ENCODE data around the gene ZNF581. TPM values are rescaled to one million over a fixed set of nuclear protein-coding genes. Genes with fewer than 3 reads are reported as not detected.

ZNF581 gene
- total RNA-seq, 4 donors from 2014 or later = 16.3 to 27.1 (median 20.2) TPM

GRCh38 chr19:55648585-55649267, 5.3 kb downstream of the ZNF581 start:
- peak in 1 of 2 donors; percentile 61 for DNase-seq (ENCODE audit: low spot score in 2 of 2)
- peak overlapping the region; percentile 90 for H3K4me3 ChIP-seq
- peaks cover 51% of the 10 kb centered on the region for H3K4me1 ChIP-seq
- TF ChIP-seq CTCF (IDR thresholded peaks at IDR 0.05) (no peak), POLR2AphosphoS5 (IDR thresholded peaks at IDR 0.05) (no peak), EP300 (IDR thresholded peaks at IDR 0.05) (no peak), POLR2A (IDR thresholded peaks at IDR 0.05) (no peak)
- H3K27ac ChIP-seq = peak overlapping the region; percentile 82
- WGBS = 22% methylated on average over 25 of the region's 25 CpGs
- H3K36me3 ChIP-seq = peaks cover 13% of the 10 kb centered on the region
- no peaks in the 10 kb centered on the region for H3K9me3 ChIP-seq
- H3K27me3 ChIP-seq = no peaks in the 10 kb centered on the region

GRCh38 chr19:55649268-55650125, 6.0 kb downstream of the ZNF581 start:
- no peak overlapping the region for H3K27ac ChIP-seq
- DNase-seq (ENCODE audit: low spot score in 2 of 2) = no peak
- peak overlapping the region; percentile 90 for H3K4me3 ChIP-seq
- no peaks in the 10 kb centered on the region for H3K9me3 ChIP-seq
- no peaks in the 10 kb centered on the region for H3K27me3 ChIP-seq
- peaks cover 44% of the 10 kb centered on the region for H3K4me1 ChIP-seq
- no peak for TF ChIP-seq POLR2AphosphoS5 (IDR thresholded peaks at IDR 0.05)
- no peak for TF ChIP-seq POLR2A (IDR thresholded peaks at IDR 0.05)
- TF ChIP-seq EP300 (IDR thresholded peaks at IDR 0.05) = no peak
- TF ChIP-seq CTCF (IDR thresholded peaks at IDR 0.05) = no peak
- H3K36me3 ChIP-seq = peaks cover 13% of the 10 kb centered on the region
- 70% methylated on average over 9 of the region's 17 CpGs for WGBS

- peaks cover 37% of the 10 kb centered on the region for H3K4me1 ChIP-seq
- DNase-seq (ENCODE audit: low spot score in 2 of 2) = no peak
- no peaks in the 10 kb centered on the region for H3K27me3 ChIP-seq
- 84% methylated on average over 4 of the region's 4 CpGs for WGBS
- TF ChIP-seq POLR2A (IDR thresholded peaks at IDR 0.05) = no peak
- no peak for TF ChIP-seq EP300 (IDR thresholded peaks at IDR 0.05)
- no peak for TF ChIP-seq POLR2AphosphoS5 (IDR thresholded peaks at IDR 0.05)
- TF ChIP-seq CTCF (IDR thresholded peaks at IDR 0.05) = no peak
- peaks cover 8% of the 10 kb centered on the region for H3K36me3 ChIP-seq
- no peak overlapping the region for H3K27ac ChIP-seq
- no peaks in the 10 kb centered on the region for H3K9me3 ChIP-seq
- no peak overlapping the region for H3K4me3 ChIP-seq
Observed at GRCh38 chr19:55650126-55650557, 6.7 kb downstream of the ZNF581 start.

GRCh38 chr19:55650602-55651230, 7.3 kb downstream of the ZNF581 start:
- Histone ChIP-seq H3K9me3 (no peaks in the 10 kb centered on the region), H3K27ac (no peak overlapping the region), H3K4me1 (peaks cover 36% of the 10 kb centered on the region), H3K27me3 (no peaks in the 10 kb centered on the region), H3K4me3 (no peak overlapping the region), H3K36me3 (peaks cover 4% of the 10 kb centered on the region)
- DNase-seq (ENCODE audit: low spot score in 2 of 2) = peak in 1 of 2 donors; percentile 61
- 92% methylated on average over 17 of the region's 17 CpGs for WGBS
- no peak for TF ChIP-seq POLR2A (IDR thresholded peaks at IDR 0.05)
- TF ChIP-seq CTCF (IDR thresholded peaks at IDR 0.05) = no peak
- no peak for TF ChIP-seq POLR2AphosphoS5 (IDR thresholded peaks at IDR 0.05)
- TF ChIP-seq EP300 (IDR thresholded peaks at IDR 0.05) = no peak

Measured in suprapubic skin (tissue), 4 donors.